Adipocyte (in vitro differentiated cells): ENCODE data around the gene C6orf47.

Experiments
- DNase-seq: peaks from one replicate; pipeline ENCODE4 v3.0.0-alpha.2; 2015; ENCODE audit warnings: low read depth
- H3K27me3 ChIP-seq: replicated peaks from 2 replicates; pipeline ENCODE4 v1.7.0; 2013; ENCODE audit warnings: mild to moderate bottlenecking, low read length, moderate library complexity; ENCODE audit not compliant: control insufficient read depth, insufficient read depth
- H3K36me3 ChIP-seq: 2 replicates; pipeline ENCODE4 v1.7.0; 2013; ENCODE audit warnings: low read length, mild to moderate bottlenecking, moderate library complexity; ENCODE audit not compliant: control insufficient read depth, insufficient read depth, severe bottlenecking
- H3K4me1 ChIP-seq: 2 replicates; pipeline ENCODE4 v1.7.0; 2013; ENCODE audit warnings: mild to moderate bottlenecking, low read length, moderate library complexity; ENCODE audit not compliant: control insufficient read depth, insufficient read depth
- H3K4me3 ChIP-seq: 2 replicates; pipeline ENCODE4 v1.7.0; 2013; ENCODE audit warnings: mild to moderate bottlenecking, low read length, moderate library complexity
- H3K9ac ChIP-seq: 2 replicates; pipeline ENCODE4 v1.7.0; 2013; ENCODE audit warnings: mild to moderate bottlenecking, low read length, moderate library complexity
- H3K9me3 ChIP-seq: 2 replicates; pipeline ENCODE4 v1.7.0; 2013; ENCODE audit warnings: mild to moderate bottlenecking, low read length, moderate library complexity; ENCODE audit not compliant: control insufficient read depth

C6orf47 gene

DNA sequence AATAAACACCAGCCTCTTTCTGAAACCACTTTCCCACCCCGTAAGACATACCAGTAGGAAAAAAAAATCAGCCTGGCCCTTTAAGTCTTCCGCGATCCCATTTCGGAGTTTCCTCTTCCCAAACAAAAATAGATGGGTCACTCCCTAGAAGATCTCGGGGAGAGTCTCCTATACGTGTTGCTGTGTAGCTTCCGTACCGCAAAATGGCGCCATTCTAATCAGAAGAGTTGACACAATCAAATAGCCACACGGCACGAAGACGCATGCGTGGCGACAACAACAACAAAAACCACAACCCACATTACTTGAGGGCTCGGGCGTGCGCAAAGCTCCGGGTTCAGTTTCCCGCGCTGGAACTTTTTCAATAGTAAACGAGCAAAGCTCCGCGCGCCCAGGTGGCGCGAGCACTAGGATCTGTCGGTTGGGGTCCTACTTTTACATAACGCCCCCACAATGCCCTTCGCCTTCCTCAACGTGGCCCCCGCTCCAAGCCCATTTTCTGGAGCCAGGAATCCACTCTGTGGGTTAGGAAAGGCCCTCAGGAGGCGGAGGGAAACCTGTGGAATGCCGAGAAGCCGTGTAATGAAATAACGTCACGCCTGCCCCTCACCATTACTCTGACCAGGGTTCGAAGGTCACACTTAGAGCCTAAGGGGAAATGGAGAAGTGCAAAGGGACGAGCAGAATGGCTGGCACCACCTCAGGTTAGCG lies 4.4 kb upstream of the C6orf47 start, which contains the start of gene GPANK1:
GPANK1 (minus strand) TSS at position 208 of the 711 bp plus-strand sequence. CDS start 519 bp downstream, outside the sequence.
- peaks cover 41% of the 10 kb centered on the region for H3K36me3 ChIP-seq
- peak within 1 kb of the TSS; percentile 98 for H3K9ac ChIP-seq
- H3K27me3 ChIP-seq: no peaks in the 10 kb centered on the region
- DNase-seq: peak; percentile 96
- H3K4me1 ChIP-seq: peaks cover 33% of the 10 kb centered on the region
- no peaks in the 10 kb centered on the region for H3K9me3 ChIP-seq
- H3K4me3 ChIP-seq: peak within 1 kb of the TSS; percentile 98

DNA sequence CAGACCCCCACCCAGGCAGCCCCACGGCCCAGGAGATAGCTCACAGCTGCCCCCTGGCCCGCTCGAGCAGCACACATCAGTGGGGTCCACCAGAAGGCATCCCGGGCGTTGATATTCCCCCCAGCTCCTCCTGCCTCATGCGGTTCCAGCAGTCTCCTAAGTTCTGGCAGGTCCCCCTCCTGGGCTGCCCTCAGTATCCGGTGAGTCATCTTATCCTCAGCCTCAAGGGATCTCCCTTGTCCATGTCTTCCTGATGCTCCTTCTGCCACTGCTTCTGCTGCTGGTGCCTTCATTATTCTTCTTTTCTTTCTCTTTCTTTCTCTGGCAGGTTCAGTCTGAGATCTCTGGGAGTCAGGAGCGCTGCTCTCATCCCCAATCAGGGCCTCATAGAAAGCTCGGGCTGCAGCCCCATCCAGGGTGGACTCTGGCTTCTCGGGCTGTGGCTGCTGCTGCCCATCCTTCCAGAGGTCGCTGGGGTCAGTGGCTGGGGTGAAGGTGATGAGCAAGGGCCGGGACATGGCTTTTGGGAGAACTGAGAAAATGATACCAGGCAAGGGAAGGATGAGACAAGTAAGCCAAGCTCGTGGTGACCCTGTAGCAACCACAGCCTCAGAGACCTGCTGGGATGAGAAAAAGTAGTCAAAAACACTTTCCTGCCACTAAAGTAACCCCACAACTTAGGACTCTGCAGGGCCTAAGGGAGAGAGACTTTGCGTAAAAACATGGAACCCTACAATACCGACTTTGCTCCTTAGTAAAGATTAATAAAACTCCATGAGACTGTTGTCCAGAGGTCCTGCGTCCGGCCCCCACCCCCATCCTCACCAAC lies 3.6 kb upstream of the C6orf47 start:
- Histone ChIP-seq H3K4me1 (peaks cover 38% of the 10 kb centered on the region), H3K36me3 (peaks cover 34% of the 10 kb centered on the region), H3K9me3 (no peaks in the 10 kb centered on the region), H3K27me3 (no peaks in the 10 kb centered on the region), H3K4me3 (peak overlapping the region; percentile 98), H3K9ac (peak overlapping the region; percentile 98)
- DNase-seq: peak; percentile 69

DNA sequence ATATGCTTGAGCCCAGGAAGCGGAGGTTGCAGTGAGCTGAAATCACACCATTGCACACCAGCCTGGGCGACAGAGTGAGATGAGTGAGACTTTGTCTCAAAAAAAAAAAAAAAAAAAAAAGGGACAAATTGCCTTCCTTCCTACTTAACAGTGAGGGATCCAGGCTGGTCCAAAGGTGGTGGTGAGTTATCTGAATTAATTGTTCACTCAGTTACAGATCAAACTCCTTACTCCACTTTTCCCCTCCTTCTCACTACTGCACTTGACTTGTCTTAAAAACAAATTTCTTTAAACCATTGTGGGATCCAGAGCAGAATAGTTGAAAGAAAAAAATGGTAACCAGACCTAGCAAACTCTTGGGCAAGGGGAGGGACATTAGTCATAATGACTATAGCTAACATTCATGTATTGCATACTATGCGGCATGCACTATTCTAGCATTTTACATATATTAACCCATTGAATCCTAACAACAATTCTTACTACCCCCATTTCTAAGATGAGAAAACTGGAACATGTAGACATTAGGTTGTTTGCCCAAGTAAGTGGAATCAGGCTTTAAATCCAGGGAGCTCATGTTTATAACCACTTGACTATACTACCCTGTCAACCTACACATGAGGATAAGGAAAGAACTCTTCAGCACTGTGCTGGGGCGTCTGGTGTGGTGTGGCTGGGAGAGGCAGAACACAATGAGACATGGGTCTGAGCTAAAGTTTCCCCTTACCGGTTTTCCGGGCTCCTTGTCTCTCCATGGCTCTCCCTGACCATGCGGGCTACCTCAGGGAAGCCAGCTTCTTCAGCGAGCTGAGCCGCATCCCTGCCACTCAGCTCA lies 2.8 kb upstream of the C6orf47 start:
- H3K36me3 ChIP-seq: peaks cover 25% of the 10 kb centered on the region
- no peaks in the 10 kb centered on the region for H3K27me3 ChIP-seq
- H3K9me3 ChIP-seq: no peaks in the 10 kb centered on the region
- H3K4me3 ChIP-seq: peak overlapping the region; percentile 98
- H3K4me1 ChIP-seq: peaks cover 47% of the 10 kb centered on the region
- peak; percentile 59 for DNase-seq
- peak overlapping the region; percentile 98 for H3K9ac ChIP-seq

DNA sequence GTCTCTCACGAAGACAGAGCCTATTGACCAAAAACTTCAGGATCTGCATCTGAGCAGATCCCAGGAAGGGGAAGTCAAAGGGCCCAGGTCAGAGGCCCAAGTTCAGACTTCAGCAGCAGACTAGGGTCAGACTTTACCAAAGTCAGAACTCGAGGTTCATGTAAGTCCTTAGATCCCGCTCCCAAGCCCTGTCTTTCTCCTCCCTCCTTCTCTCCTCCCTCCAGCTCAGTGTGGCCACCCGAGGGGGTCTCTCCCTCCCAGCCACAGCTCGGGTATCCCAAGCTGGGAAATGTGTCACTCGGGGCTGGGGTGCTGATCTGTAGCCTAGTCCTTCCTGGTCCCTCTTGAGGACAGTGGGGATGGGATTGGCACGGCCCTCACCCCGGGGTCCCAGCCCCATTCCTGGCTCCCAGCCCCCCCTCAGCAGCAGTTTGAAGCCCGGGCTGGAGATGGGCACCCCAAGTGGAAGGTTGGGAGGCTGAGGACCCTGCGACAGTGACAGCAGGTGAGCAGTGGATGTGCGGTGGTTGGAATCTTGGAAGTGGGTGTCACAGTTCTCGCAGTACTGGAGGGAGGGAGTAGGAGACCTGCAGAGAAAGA lies 1.6 kb upstream of the C6orf47 start:
- no peaks in the 10 kb centered on the region for H3K27me3 ChIP-seq
- H3K4me3 ChIP-seq: no peak overlapping the region
- H3K4me1 ChIP-seq: peaks cover 50% of the 10 kb centered on the region
- H3K36me3 ChIP-seq: peaks cover 18% of the 10 kb centered on the region
- DNase-seq: no peak
- no peaks in the 10 kb centered on the region for H3K9me3 ChIP-seq
- H3K9ac ChIP-seq: no peak overlapping the region

DNA sequence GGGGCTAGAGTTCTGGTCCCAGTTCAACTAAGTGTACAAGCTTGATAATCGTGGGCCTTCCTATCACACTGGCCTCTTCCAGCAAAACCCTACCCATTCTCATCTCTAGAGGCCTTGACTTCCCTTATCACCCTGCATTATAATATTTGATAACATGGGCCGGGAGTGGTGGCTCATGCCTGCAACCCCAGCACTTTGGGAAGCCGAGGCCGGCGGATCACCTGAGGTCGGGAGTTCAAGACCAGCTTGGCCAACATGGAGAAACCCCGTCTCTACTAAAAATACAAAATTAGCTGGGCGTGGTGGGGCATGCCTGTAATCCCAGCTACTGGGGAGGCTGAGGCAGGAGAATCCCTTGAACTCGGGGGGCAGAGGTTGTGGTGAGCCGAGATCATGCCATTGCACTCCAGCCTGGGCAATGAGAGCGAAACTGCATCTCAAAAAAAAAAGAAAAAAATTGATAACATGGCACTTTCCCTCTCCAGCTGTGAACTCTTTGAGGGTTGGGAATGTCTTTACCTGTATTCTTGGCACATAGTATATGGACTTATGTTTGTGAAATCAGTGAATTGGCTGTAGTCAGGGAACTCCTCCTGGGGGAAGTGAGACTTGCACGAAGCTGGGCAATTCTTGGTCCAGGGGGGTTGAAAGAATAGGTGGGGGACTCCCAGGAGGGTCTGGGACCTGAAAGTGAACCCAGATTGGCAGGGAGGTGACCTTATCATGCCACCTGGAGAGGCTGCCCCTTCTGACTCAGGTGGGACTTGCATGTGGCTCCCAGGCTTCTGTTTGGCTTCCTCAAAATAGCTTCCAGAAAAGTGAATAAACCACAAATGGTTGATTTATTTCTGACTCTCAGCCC lies 915 bp upstream of the C6orf47 start:
- H3K27me3 ChIP-seq: no peaks in the 10 kb centered on the region
- no peaks in the 10 kb centered on the region for H3K9me3 ChIP-seq
- peaks cover 17% of the 10 kb centered on the region for H3K36me3 ChIP-seq
- no peak for DNase-seq
- peak overlapping the region; percentile 97 for H3K9ac ChIP-seq
- H3K4me1 ChIP-seq: peaks cover 44% of the 10 kb centered on the region
- H3K4me3 ChIP-seq: peak overlapping the region; percentile 98

DNA sequence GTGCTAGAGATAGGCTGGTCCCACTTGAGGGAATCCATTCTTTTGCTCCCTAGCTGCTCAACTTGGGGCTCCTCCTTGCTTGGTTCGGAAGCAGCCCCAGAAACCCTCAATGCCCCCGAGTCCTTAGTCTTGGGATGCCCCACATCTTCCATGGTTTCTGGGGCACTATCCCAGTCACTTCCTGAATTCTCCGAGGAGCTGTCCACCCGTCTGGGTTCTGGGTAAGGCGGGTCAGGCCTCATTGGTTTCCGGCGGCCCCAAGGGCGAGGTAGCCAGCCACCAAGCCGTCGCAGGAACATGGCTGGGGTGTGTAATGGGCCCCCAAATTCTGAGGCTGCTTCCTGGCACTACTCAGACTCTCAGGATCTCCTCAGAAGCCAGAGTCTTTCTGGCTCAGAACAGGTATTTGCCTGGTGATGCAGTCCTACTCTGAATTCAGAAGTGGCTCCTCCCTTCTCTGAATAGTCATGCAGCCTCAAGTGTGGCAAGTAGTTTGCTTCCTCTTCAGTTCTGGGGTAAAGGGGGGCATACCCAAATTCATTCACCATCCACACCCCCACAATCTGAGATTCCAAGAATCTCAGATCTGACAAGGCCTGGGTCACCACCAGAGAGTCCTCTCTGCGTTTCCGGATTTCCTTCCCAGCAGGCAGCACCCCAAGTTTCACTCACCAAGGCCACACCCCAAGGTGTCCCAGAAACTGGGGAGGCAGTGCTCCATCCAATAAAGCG lies 763 bp downstream of the C6orf47 start:
- no peaks in the 10 kb centered on the region for H3K9me3 ChIP-seq
- no peaks in the 10 kb centered on the region for H3K27me3 ChIP-seq
- H3K4me1 ChIP-seq: peaks cover 44% of the 10 kb centered on the region
- H3K9ac ChIP-seq: peak overlapping the region; percentile 97
- DNase-seq: peak; percentile 50
- H3K36me3 ChIP-seq: peaks cover 20% of the 10 kb centered on the region
- H3K4me3 ChIP-seq: peak overlapping the region; percentile 98

DNA sequence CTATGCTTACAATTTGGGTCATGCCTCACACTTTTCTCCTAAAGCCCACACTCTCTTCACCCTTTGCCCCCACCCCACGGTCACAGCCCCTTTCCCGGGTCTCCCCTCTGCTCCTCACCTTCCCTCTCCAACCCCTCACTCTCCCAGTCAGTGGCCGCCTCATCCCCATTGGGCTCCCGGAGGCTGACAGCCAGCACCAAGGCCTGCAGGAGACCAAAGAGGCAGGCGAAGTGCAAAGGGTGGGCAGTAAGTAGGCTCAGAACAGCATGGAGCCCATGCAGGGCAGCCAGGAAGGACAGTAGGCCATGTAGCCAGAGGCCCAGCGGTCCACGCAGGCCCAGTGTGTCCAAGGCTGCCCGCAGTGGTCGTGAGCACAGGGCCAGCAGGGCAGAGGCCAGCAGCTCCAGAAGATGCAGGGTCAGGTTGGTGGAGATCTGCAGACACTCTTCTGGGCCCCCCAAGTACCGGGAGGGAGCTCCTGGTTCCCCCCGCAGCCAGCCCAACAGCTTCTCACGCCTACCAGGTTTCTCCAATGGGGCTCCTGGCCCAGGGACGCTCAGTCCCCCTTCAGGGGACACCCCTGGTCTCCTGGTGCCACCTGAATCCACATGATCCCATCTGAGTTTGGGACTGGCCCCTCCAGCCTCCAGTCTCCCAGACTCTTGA lies 1.5 kb downstream of the C6orf47 start:
- H3K9ac ChIP-seq: peak overlapping the region; percentile 97
- no peaks in the 10 kb centered on the region for H3K9me3 ChIP-seq
- peaks cover 20% of the 10 kb centered on the region for H3K36me3 ChIP-seq
- H3K4me1 ChIP-seq: peaks cover 39% of the 10 kb centered on the region
- peak overlapping the region; percentile 98 for H3K4me3 ChIP-seq
- H3K27me3 ChIP-seq: no peaks in the 10 kb centered on the region
- no peak for DNase-seq

DNA sequence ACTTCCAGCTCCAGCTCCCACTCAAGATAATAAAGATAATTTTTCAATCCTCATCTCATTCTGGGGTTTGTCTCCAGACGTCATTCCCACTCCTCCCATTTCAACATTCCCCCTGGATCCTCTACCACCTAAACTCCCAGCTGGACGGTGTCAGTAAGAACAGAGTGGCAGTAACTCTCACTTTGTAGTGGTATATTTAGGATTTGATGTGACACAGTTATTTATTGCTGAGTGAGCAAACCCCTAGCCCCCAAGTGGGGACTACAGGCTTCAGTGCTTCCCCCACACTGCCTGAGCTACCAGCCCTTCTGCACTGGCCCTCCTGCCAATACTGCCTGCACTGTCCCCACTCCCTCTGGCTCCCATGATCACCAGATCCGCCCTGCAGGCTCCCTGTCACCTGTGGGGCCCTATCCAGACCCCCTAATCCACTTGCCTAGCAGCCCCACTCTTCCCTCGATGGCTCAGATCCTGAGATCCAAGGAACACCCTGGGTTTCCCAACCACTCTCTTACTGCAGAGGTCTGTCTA lies 2.4 kb downstream of the C6orf47 start:
- Histone ChIP-seq H3K36me3 (peaks cover 20% of the 10 kb centered on the region), H3K4me3 (no peak overlapping the region), H3K9ac (no peak overlapping the region), H3K9me3 (no peaks in the 10 kb centered on the region), H3K27me3 (no peaks in the 10 kb centered on the region), H3K4me1 (peaks cover 36% of the 10 kb centered on the region)
- no peak for DNase-seq

DNA sequence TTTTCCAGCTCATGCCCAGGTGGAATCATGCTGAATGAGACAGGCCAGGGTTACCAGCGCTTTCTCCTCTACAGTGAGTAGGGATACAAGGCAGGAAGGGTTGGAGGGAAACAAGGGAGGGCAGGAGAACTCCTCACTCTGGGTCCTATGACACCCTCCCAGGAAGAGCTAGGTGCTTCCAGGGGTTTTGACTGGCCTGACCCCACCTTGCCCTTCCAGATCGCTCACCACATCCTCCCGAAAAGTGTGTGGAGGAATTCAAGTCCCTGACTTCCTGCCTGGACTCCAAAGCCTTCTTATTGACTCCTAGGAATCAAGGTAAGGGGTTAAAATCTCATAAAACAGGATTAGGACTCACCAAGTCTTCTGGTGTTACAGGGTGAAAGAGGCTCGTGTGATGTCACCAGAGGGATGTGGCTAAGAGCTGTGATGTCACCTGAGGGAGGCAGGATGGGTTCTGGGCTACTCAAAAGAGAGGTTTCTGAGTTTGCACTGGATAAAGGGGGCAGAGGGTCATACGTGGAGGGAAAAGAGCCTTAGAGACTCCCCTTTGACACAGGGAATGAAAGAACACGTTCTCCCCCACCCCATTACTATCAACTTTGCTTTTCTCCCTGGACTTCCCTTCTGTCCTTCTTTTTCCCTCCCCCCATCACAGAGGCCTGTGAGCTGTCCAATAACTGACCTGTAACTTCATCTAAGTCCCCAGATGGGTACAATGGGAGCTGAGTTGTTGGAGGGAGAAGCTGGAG lies 3.0 kb downstream of the C6orf47 start:
- no peak for DNase-seq
- H3K4me3 ChIP-seq: no peak overlapping the region
- H3K9ac ChIP-seq: no peak overlapping the region
- H3K9me3 ChIP-seq: no peaks in the 10 kb centered on the region
- H3K36me3 ChIP-seq: peaks cover 20% of the 10 kb centered on the region
- H3K4me1 ChIP-seq: peaks cover 31% of the 10 kb centered on the region
- H3K27me3 ChIP-seq: no peaks in the 10 kb centered on the region
